Ramos (cell line): ENCODE data around the gene COQ10B.

Experiments used
- in situ Hi-C: fragments of 300-500 bp; cut with MboI; formaldehyde crosslinking; loops from one replicate; pipeline ENCODE4 v1.14.3; 2022; ENCODE audit warnings: low sequenced_read_pairs; ENCODE audit not compliant: unreplicated experiment

The COQ10B gene

DNA sequence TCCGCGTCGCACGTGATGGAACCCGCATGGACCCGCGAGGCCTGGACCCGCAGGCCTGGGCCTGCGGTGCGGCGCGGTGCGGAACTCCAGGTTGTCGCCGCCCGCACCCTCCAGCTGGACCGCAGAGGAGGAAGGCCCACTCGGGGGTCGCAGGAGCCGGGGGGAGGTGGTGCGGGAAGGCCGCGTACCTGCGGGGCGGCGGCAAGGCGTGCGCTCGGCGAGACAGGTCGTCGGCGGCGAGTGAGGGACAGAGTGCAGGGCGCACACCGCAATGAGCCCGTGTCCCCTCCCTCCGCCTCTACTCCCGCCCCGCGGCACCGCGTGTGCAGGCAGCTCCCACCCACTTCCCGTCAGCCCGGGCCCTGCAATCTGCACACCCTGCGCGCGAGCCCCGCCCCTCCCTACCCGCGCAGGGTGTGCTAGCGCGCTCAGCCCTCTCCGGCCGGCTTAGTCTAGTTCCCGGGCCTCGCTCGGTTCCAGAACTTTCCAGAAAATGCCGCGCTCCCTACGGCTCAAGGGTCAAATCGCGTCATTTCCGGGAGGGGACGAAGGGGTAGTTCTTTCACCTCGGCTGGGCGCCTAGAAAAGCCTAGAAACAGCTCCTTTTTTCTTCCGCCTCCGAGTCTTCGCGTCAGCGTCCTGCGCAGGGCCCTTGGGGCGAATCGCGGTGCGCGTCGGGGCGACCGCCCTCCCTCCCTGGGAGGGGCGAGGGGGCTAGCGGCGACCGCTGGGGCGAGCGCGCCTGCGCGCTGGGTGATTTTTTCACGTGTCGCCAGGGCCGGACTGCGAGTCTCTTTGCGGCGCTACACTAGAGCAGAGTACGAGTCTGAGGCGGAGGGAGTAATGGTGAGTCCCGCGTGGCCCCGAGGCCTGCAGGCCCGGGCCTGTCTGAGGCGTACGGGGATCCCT, 46.5 kb downstream of the COQ10B start, which contains the start of the genes HSPD1 and HSPE1:
TSS of gene HSPD1 (minus strand) at position 247 of the 909 bp plus-strand sequence. CDS start 992 bp downstream, outside the sequence.
TSS of gene HSPE1 (plus strand) at position 786 of the 909 bp plus-strand sequence. CDS start at position 844, 58 bp downstream.
- in situ Hi-C loops, result loop anchor here (25.0 kb wide), 1 partner anchor 1313 kb away; no protein-coding TSS in a partner anchor

DNA sequence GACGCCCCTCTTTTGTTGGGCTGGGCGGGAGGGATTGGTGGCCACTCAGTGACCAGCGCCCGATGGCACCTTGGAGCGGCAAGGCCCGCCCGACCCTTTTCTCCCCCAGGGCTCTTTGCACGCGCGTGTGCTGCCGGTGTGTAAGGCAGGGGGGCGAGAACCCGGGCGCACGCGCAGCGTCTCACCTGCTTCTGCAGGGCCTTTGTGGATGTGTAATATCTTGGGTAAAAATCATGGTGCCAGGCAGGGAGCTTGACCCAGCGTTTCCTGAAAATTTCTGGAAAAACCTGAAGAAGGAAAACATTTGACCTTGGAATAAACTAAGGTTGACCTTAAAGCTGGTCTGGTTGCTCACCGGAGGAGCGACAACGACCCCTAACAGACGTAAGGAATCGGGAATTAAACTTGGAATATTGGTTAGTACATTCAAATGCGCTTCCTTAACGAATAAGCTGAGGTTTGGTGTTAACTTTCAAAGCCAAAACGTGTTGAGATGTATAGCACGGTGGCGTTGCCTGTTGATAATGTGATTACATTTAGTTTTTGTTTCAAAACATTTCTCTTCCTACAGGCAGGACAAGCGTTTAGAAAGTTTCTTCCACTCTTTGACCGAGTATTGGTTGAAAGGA, 47.3 kb downstream of the COQ10B start:
- in situ Hi-C loops, result loop anchor here (25.0 kb wide), 1 partner anchor 1313 kb away; no protein-coding TSS in a partner anchor

DNA sequence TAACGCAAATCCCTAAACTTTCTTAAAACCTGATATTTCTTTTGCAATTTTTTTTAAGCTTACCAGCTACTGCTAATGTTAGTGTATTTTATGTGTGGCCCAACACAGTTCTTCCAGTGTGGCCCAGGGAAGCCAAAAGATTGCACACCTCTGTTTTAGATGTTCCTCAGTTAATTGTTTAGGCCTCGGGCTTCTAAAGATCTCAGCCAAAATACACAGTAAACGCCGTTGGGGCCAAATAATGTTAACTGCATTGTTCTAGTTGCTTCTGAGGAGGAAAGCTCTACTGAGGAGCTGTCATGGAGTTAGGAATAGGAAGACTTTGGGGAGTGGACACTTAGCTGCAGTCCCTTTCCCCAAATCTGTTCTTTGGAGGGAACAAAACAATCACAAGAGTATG, 48.8 kb downstream of the COQ10B start:
- in situ Hi-C loops, result loop anchor here (25.0 kb wide), 1 partner anchor 1315 kb away; no protein-coding TSS in a partner anchor

DNA sequence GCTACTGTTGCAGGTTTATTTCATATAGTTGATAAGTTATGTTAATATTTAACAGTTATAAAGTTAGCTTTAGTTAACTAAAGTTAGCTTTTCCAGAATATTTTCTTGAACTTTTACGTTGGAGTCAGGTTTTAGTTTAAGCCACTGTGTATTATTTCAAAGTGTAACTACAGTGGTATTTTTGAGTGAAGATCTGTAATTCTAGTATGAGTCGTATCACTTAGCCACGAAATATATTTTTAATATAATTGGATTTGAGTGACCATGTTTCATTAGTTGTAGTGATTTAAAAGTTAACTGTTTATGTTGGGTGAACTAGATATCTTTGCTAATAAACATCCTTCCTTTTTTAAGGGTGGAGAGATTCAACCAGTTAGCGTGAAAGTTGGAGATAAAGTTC, 49.3 kb downstream of the COQ10B start:
- in situ Hi-C loops, result loop anchor here (25.0 kb wide), 1 partner anchor 1315 kb away; no protein-coding TSS in a partner anchor

DNA sequence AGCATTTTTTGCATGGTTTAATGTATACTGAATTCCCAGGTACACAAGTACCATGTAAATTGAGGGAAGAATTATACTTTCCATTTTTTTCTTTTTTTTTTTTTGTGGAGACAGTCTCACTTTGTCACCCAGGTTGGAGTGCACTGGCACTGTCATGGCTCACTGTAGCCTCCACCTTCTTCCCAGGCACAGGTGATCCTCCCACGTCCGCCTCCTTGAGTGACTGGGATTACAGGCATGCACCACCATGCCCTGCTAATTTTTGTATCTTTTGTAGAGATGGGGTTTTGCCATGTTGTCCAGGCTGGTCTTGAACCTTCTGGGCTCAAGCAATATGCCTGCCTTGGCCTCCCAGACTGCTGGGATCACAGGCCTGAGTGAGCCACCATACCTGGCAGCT, 50.6 kb downstream of the COQ10B start:
- in situ Hi-C loops, result loop anchor here (25.0 kb wide), 1 partner anchor 1317 kb away; no protein-coding TSS in a partner anchor

DNA sequence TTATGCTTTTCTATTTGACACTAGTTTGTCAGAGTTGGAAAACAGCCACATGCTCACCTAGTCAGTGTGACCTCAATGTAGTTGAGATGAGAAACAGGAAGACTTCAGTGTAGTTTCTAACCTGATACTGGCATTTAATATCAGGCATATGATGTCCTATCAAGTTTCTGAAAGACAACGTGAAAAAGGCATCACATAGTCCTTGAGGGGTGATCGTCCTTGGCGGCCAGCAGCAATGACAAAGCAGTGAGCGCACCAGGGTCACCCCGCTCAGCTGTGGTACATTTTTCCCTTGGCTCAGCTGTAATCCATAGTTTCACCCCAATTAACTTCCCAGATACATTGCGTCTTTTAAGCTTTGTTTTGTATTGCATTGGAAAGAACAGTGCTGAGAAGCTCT, 51.2 kb downstream of the COQ10B start:
- in situ Hi-C loops, result loop anchor here (25.0 kb wide), 1 partner anchor 1317 kb away; no protein-coding TSS in a partner anchor

DNA sequence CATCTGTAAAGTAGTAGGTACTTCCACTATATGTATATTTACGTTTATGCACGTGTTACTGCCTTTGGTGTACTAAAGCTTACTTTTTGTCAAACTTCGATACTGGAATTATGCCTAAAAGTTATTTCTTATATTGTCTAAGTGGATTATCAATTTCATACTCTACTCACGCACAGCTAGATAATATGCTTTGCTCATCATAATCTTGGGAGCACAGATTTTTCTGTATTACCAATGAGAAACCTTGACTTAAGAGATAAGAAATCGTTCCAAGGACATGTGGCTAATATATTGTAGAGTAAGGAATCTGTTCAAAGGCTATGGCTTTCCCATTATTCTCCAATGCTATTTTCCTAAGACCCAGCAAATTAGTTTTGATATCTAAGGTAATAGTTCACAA, 53.3 kb downstream of the COQ10B start:
- in situ Hi-C loops, result loop anchor here (25.0 kb wide), 1 partner anchor 1319 kb away; no protein-coding TSS in a partner anchor

DNA sequence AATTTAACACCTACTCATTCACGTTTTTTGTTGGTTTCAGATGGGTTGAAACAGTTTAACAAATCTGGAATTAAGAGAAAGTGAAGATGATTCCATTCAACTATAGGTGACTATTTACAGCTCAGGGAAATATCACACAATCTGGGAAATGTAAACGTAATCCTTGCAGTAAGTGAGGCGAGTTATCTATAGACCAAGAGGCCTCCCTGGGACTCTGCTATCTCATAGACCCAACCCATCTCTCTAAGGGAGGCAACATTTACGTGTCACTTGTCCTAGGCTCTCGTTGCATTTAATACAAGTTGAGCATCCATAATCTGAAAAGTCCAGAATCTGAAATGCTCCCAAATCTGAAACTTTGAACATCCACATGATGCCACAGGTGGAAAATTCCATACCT, 60.6 kb downstream of the COQ10B start:
- in situ Hi-C loops, result loop anchor here (25.0 kb wide), 1 partner anchor 1327 kb away; no protein-coding TSS in a partner anchor

DNA sequence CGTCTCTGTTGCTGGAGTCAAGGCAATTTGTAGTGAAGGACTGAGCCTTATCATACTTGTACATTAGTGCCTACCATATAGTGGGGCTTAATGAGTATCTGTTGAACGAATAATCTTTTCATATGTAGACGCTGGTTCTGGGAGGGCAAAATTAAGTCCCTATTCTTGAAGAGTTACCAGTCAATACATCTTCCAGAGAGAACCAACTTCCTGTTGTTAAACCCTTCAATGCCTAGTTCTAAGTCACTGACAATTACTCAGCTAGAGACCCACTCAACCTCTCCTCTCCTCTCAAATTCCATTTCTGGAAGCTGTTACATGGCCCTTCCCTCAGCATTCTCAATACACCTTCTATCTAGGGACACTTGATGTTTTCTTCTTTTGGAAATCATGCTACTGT, 61.4 kb downstream of the COQ10B start:
- in situ Hi-C loops, result loop anchor here (25.0 kb wide), 1 partner anchor 1327 kb away; no protein-coding TSS in a partner anchor

DNA sequence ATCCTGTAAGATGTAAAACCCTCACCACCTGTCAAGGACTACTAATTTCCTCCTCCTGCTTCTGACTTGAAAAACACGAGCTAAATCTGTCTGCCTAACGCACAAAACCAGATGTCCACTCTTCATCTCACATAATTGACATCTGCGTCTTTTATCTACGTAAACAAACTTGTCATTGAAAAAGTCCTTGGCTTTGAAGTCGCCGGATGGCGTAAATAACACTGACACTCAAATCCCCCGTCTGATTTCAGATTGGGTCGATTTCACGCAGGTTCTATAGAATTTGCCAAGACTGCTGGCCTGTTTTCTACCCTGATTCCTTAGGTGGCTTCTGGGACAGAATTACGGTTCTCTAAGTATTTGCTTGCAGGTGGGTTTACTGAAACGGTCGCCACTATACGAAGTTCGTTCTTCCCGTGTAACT, 62.0 kb downstream of the COQ10B start:
- in situ Hi-C loops, result loop anchor here (25.0 kb wide), 1 partner anchor 1328 kb away; no protein-coding TSS in a partner anchor

DNA sequence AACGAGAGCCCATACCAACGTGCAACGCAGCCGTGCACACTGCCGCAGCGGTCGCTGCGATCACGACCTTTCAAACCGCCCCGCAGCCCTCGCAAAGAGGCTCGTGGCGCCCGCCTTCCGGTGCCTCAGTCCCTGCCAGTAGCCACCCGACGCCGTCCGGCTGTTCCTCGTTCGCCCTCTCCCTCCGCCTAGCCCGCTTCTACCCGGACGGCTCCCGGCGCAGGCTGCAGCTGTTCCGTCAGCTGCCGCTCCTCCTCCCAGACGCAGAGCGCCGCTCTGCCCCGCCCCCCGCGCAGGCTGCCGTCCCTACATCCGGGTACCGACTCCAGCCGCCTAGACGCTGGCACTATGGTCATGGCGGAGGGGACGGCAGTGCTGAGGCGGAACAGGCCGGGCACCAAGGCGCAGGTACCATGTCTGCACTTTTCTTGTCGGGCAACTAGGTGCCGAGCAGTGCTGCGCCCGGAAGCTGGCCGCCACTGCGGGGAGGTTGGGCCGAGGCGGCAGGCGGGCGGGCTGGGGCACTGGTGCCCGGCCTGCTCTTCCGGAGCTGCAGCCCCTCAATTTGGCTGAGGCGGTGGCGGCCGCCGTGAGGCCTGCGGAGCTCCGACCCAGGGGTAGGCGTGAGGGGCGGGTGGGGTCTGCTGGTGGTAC, 62.5 kb downstream of the COQ10B start, which contains the start of gene MOB4:
TSS of gene MOB4 (plus strand) at position 328 of the 654 bp plus-strand sequence. CDS start at position 349, 21 bp downstream.
- in situ Hi-C loops, result loop anchor here (25.0 kb wide), 1 partner anchor 1329 kb away; no protein-coding TSS in a partner anchor

DNA sequence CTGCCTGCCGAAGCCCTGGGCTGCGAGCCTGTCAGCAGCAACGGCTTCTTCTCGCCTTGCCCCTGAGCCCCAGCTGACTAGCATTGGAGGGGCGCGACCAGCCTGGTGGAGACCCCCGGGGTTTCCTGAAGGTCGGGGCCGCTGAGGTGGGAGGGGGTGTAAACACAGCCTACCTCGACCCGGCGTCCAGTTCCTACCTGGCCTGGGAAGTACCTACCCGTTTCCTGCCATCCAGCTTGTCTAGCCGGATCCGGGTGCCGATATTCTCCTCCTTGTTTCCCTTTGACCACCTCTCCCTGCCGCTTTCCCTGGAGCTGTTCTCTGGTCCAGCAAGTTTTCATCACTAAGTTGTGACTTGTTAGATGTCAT, 63.0 kb downstream of the COQ10B start:
- in situ Hi-C loops, result loop anchor here (25.0 kb wide), 1 partner anchor 1329 kb away; no protein-coding TSS in a partner anchor

DNA sequence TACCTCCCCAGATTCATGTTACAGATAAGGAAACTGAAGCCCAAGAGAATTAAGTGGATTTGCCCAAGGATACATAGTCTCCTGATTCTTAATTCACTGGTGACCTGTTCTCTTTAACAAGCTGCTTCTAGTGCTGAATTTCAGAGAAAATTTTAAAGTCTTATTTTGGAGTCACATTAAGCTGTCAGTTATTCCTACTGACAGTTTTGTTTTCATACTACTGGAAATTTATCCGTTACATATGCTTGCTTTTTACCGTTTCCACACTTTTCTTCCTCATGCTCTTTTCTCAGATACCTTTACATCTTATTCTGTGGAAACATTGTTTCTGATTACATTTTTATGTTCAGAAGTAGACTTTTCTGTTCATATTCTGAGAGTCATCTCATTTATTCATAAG, 63.8 kb downstream of the COQ10B start:
- in situ Hi-C loops, result loop anchor here (25.0 kb wide), 1 partner anchor 1330 kb away; no protein-coding TSS in a partner anchor
